ENCODE results near the gene B4GAT1. TPM values are rescaled to one million over a fixed set of nuclear protein-coding genes. Genes with fewer than 3 reads are reported as not detected.

The B4GAT1 gene
- total RNA-seq, 2 donors from 2014 or later: 7.7 to 12.9 TPM

DNA sequence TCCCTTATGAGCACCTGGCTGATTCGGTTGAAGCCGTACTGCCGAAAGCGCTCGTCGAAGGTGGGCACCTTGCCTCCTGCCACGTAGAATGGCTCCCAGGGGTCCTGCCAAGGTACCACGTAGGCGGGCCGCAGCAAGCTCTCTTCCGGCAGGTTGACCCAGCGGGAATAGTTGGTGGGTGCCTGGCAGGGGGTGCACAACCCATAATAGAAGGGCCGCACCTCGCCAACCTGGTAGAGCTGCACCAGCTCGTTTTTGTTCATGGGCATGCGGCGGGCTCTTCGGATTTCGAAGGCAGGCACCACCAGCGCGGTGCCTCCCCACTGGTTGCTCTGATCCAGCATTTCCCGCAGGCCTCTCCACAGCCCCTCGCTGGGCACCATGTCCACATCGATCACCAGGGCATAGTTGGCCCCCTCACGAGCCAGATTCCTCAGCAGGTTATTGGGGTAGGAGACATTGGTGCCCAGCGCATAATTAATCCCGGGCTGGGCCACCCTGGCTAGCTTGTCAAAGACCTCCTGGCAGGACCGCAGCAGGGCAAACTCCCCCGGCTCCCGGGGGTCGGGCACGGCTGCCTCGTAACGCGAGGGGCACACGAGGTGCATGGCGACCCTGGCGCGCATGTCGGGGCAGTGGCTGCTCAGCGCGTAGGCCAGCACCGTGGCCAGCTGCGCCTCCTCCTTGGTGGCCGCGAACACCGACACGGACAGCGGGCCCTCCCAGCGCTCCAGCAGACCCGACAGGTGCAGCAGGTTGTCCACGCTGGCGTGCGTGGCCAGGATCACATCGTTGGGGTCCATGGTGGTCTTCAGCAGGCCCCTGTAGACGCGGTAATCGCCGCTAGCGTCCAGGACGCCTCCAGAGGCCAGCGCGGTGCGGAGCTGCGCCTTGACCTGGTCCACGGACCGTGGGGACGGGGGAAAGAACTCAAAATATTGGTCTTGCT lies 679 bp downstream of the B4GAT1 start:
- no peaks in the 10 kb centered on the region for H3K27me3 Mint-ChIP-seq
- ATAC-seq (replicated peaks): no peak

DNA sequence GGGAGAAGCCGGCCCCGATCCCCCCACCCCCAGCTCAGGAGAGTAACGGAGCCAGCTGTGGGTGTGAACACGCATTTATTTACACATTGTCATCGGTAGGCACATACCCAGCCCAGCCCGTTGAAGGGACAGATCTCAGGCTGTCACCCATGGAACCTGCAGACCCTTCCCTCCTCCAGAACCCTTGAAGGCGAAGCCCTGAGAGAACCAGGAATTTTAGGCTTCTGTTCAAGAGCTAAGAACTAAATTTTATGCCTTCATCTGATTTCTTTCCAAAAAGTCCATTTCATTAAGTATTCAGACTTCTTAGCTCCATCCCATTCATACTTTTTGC lies 2.1 kb downstream of the B4GAT1 start:
- H3K4me1 Mint-ChIP-seq: peaks cover 17% of the 10 kb centered on the region
- peak; percentile 12 for ATAC-seq (replicated peaks)
- peak overlapping the region; percentile 98 for H3K27ac Mint-ChIP-seq
- peaks cover 44% of the 10 kb centered on the region for H3K36me3 Mint-ChIP-seq (ENCODE audit: low read depth)
- no peaks in the 10 kb centered on the region for H3K27me3 Mint-ChIP-seq
- peak overlapping the region; percentile 95 for H3K4me3 Mint-ChIP-seq
- H3K9me3 Mint-ChIP-seq: no peaks in the 10 kb centered on the region

More for the DNA sequence above, 679 bp downstream of the B4GAT1 start:
- Mint-ChIP-seq H3K4me3 (peak overlapping the region; percentile 95), H3K4me1 (peaks cover 17% of the 10 kb centered on the region), H3K9me3 (no peaks in the 10 kb centered on the region), H3K27ac (peak overlapping the region; percentile 98), H3K36me3 (ENCODE audit: low read depth) (peaks cover 30% of the 10 kb centered on the region)

DNA sequence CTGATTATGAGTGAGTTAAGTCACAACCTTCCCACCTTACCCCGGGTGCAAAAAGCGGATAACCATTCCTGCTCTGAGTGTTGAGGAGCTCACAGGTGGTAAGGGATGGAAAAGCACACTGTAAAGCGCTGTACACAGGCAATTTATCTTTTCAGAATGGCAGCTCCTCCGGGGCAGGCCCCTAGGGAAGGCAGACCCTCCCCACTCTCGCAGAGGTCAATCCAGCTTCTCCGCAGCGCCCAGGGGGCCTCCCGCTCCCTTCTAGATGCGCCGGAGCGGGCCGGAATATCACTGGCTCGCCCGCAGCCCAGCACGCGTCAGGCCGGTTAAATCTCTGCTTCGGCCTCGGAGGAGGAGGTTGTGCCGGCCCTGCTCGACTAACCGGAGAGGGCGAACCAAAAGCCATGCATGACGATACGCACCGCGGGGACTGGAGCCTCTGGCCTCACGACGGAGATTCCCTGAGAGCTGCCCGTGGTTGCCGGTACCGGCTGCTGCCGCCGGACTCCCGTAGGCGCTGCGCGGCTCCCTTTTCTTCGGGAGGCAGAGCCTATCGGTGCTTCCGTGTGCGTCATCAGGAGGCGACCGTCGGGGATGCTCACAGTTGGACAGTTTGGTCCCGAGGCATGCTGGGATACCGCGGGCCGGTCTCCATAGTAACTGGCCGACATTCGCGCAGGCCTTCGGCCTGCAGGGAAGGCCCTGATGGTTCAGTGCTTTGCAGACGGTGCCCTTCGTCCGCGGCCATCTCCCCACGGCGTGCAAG lies 2.7 kb downstream of the B4GAT1 start, which contains the start of gene BRMS1:
Gene BRMS1, minus strand, starts transcription at position 555 of the 766 bp plus-strand sequence. CDS start 2,870 bp downstream, outside the sequence.
- ATAC-seq (replicated peaks): peak; percentile 85
- no peaks in the 10 kb centered on the region for H3K9me3 Mint-ChIP-seq
- peaks cover 17% of the 10 kb centered on the region for H3K4me1 Mint-ChIP-seq
- peaks cover 49% of the 10 kb centered on the region for H3K36me3 Mint-ChIP-seq (ENCODE audit: low read depth)
- peak within 1 kb of the TSS; percentile 95 for H3K4me3 Mint-ChIP-seq
- H3K27ac Mint-ChIP-seq: peak within 1 kb of the TSS; percentile 98
- H3K27me3 Mint-ChIP-seq: no peaks in the 10 kb centered on the region

DNA sequence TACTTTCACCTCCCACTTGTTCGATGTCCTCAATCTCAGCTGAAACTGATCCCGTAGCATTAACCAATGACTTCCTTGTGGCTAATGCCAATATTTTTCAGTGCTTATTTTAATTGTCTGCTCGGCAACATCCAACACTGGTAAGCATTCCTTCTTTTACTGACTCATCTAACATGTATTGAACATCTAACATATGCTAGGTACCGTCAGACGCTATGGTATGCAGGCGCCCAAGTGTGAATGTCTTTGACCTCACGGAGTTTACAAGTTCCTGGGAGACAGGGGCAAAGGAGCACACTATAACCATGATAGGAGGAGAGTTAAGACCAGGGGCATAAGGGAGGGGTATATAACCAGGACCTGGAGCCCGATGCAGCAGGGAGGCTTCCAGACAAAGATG lies 4.3 kb downstream of the B4GAT1 start:
- H3K9me3 Mint-ChIP-seq: no peaks in the 10 kb centered on the region
- H3K4me3 Mint-ChIP-seq: peak overlapping the region; percentile 95
- H3K27me3 Mint-ChIP-seq: no peaks in the 10 kb centered on the region
- H3K27ac Mint-ChIP-seq: peak overlapping the region; percentile 98
- peaks cover 57% of the 10 kb centered on the region for H3K36me3 Mint-ChIP-seq (ENCODE audit: low read depth)
- ATAC-seq (replicated peaks): no peak
- H3K4me1 Mint-ChIP-seq: peaks cover 17% of the 10 kb centered on the region

DNA sequence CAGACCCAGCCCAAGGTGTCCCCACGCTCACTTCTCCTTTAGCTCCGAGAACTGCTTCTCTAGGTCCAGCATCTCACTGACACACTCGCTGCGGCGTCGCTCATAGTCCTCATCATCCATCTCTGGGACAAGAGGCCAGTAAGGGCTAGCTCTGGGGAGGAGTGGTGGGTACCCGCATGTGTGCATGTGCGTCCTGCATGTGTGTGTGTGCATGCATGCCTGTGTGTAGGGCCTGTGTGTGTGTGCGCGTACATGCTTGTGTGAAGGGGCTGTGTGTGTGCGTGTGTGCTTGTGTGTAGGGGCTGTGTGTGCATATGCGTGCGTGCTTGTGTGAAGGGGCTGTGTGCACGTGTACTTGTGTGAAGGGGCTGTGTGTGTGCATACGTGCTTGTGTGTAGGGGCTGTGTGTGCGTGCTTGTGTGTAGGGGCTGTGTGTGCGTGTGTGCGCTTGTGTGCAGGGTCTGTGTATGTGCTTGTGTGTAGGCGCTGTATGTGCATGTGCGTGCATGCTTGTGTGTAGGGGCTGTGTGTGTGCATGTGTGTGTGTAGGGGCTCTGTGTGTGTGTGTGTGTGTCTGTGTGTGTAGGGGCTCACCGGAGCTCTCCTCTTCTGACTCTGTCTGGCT lies 5.8 kb downstream of the B4GAT1 start:
- ATAC-seq (replicated peaks): no peak
- no peak overlapping the region for H3K4me3 Mint-ChIP-seq
- H3K27ac Mint-ChIP-seq: no peak overlapping the region
- no peaks in the 10 kb centered on the region for H3K9me3 Mint-ChIP-seq
- H3K36me3 Mint-ChIP-seq (ENCODE audit: low read depth): peaks cover 62% of the 10 kb centered on the region
- H3K4me1 Mint-ChIP-seq: peaks cover 18% of the 10 kb centered on the region
- H3K27me3 Mint-ChIP-seq: no peaks in the 10 kb centered on the region

DNA sequence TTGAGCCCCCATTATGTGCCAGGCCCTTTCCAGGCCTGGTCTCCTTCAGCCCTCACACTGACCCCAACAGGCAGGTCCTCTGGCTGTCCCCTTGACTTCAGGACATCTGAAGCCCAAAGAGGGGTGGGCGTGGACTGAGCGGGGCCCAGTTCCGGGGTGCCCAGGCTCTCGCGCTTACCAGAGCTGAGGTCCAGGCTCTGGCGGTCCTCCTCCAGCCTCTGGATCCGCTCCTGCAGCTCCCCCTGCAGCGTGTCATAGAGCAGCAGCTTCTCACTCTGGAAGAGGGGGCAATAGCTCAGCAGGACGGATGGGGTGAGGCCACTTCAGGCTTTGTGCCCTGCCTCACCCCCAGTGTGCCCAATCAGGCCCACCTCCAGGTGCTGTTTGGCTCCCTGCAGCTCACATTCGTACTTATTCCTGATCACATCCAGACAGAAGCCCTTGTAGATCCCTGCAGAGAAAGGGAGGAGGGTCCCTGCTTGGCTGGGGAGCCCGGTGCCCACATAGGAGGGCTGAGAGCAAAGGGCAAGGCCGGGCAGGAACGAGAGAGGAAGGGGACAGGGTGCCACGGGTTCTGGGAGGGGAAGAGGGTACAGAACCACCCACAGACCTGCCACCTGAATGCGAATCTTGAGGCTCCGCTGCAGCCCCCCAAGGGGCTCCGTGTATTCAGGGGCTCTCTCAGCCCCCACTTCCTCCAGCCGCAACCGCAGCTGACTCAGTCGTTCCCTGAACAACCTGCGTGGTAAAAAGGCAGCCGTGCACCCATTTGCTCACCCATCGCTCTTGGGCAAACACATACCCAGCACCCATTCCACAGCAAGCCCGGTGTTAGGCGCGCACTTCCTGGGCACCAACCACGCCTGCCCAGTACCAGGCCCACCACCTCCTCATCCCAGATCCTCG lies 6.6 kb downstream of the B4GAT1 start:
- Mint-ChIP-seq H3K4me3 (no peak overlapping the region), H3K4me1 (peaks cover 24% of the 10 kb centered on the region), H3K27ac (no peak overlapping the region), H3K27me3 (no peaks in the 10 kb centered on the region), H3K9me3 (no peaks in the 10 kb centered on the region), H3K36me3 (ENCODE audit: low read depth) (peaks cover 67% of the 10 kb centered on the region)
- no peak for ATAC-seq (replicated peaks)

DNA sequence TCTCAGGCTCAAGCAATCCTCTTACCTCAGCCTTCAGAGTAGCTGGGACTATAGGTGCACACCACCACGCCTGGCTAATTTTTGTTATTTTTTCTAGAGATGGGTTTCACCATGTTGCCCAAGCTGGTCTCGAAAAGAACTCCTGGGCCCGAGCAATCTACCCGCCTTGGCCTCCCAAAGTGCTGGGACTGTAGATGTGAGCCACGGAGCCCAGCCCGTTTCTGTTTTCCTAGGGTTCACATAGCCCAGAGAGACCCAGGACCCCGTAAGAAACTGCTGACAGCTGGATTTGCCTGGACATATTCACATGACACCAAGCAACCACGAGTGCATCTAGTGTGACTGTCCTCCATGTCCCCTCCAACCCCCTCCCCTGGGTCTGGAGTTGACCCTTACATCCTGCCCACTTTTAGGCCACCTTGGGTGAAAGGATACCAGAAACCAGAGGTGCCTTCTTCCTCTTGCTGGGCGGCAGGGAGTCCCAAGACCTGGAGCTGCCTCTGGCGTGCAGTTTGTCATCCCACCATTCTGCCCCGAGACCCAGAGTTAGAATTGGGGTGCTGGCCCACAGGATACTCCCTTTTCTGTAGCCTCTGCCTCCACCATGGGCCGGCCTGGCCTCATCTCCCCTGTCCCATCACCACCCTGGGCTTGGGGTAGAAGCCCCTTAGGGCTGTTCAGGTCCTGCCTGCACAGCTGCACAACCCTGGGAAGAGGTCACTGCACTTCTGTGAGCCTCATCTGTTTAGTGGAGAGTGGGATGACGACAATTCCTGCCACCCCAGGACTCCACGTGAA lies 7.5 kb downstream of the B4GAT1 start:
- Mint-ChIP-seq H3K36me3 (ENCODE audit: low read depth) (peaks cover 63% of the 10 kb centered on the region), H3K4me1 (peaks cover 24% of the 10 kb centered on the region)

DNA sequence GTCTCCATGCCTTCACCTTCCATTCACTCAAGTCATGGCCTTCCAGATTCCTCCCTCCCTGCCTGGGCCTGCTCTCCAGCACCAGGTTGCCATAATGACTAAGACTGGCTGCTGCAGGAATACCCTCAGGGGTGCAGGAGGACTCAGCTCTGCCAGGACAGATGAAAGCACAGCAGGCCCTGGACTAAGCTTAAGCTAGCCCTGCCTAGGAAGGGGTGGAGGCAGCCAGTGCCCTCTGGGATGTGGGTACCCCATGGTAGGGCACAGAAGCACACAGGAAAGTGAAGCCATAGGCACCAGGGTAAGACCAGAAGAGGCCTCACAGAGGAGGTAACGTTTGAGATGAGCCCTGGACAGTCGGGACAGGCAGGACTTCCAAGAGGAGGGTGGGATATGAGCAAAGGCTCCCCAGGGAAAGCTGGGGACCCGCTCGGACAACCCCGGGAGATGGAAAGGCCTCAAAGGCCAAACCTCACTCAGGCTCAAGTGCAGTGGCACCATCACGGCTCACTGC lies 8.2 kb downstream of the B4GAT1 start:
- peaks cover 24% of the 10 kb centered on the region for H3K4me1 Mint-ChIP-seq
- no peaks in the 10 kb centered on the region for H3K9me3 Mint-ChIP-seq
- H3K36me3 Mint-ChIP-seq (ENCODE audit: low read depth): peaks cover 60% of the 10 kb centered on the region
- H3K4me3 Mint-ChIP-seq: no peak overlapping the region
- H3K27ac Mint-ChIP-seq: peak overlapping the region; percentile 75
- no peak for ATAC-seq (replicated peaks)
- no peaks in the 10 kb centered on the region for H3K27me3 Mint-ChIP-seq

More for the DNA sequence above, 7.5 kb downstream of the B4GAT1 start:
- no peak for ATAC-seq (replicated peaks)
- Mint-ChIP-seq H3K27me3 (no peaks in the 10 kb centered on the region), H3K9me3 (no peaks in the 10 kb centered on the region), H3K27ac (no peak overlapping the region), H3K4me3 (no peak overlapping the region)

DNA sequence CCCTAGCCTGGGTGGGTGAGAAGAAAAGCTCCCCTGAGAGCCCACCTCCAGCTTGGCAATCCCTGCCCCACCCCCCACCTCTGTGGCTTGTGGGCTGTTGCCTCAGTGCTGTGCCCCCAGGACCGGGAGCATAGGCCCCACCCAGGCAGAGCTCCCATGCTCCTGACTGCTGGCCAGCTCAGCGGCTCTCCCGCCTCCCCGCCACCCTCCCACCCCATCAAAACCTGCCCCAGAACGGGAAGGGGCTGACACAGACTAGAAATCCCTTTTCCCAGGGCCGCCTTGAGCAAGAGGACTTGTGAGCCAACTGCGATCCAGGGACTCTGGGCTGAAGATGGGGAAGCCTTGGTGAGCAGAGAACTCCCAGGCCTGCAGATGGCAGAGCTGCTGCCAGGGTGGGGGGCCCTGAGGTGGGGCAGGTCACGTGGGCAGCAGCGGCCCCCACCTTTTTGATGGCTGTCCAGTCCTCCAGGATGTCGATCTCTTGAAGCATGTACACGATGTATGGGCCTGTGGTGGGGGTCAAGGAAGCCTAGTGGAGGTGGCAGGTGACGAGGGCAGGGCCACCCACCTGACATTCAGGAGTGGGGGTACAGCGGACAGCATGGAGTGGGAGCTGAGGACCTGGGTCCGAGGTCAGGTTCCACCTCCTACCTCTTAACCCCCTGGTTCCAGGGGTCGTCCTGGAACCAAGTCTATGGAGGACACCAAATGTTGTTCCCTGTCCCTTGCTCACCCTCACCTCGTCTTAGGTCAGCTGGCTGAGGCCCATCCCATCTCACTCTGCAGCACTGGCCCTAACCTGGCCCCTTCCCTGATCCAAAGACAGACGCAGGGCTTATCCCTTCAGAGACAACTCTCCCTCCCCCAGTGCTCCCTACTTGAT lies 8.9 kb downstream of the B4GAT1 start:
- no peaks in the 10 kb centered on the region for H3K9me3 Mint-ChIP-seq
- H3K36me3 Mint-ChIP-seq (ENCODE audit: low read depth): peaks cover 60% of the 10 kb centered on the region
- peak overlapping the region; percentile 75 for H3K27ac Mint-ChIP-seq
- no peak overlapping the region for H3K4me3 Mint-ChIP-seq
- ATAC-seq (replicated peaks): no peak
- peaks cover 21% of the 10 kb centered on the region for H3K4me1 Mint-ChIP-seq
- H3K27me3 Mint-ChIP-seq: no peaks in the 10 kb centered on the region

DNA sequence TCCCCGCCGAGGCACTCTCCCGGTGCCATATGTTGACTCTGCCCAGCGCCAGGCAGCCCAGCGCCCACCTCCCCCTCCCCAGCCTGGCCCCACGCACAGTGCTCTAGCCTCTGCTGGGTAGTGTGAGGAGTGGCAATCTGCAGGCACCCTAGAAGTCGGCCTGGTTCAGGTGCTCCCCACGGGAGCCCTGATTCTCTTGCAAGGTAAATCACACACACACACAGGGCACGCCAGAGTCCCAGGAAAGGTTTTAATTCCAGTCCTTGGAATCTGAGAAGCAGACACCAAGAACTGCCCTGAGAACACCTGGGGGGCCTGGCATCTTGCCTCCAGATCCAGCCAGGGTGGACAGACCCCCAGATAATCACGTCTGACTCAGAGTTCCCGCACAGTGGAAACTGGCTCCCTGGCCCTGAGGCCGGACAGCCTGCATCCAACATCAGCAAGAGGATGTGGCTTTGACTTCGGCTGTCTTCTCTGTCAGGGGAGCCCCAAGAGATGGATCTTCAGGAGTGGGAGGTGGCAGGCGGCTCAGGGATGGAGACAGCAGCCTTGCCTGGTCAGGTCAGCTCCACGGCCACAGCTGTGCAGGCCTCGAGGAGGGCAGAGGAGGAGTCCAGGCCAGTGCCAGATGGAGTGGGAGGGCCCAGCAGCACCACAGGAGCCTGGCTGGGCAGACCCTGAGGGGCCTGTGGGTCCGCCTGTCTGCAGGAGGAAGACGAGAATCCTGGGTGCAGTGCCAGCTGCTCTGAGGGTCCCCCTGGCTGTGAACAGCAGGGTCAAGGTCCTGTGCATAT lies 10.1 kb downstream of the B4GAT1 start:
- ATAC-seq (replicated peaks): no peak
- H3K9me3 Mint-ChIP-seq: no peaks in the 10 kb centered on the region
- H3K27me3 Mint-ChIP-seq: no peaks in the 10 kb centered on the region
- peaks cover 50% of the 10 kb centered on the region for H3K36me3 Mint-ChIP-seq (ENCODE audit: low read depth)
- H3K4me1 Mint-ChIP-seq: peaks cover 12% of the 10 kb centered on the region
- peak overlapping the region; percentile 92 for H3K27ac Mint-ChIP-seq
- H3K4me3 Mint-ChIP-seq: peak overlapping the region; percentile 73

DNA sequence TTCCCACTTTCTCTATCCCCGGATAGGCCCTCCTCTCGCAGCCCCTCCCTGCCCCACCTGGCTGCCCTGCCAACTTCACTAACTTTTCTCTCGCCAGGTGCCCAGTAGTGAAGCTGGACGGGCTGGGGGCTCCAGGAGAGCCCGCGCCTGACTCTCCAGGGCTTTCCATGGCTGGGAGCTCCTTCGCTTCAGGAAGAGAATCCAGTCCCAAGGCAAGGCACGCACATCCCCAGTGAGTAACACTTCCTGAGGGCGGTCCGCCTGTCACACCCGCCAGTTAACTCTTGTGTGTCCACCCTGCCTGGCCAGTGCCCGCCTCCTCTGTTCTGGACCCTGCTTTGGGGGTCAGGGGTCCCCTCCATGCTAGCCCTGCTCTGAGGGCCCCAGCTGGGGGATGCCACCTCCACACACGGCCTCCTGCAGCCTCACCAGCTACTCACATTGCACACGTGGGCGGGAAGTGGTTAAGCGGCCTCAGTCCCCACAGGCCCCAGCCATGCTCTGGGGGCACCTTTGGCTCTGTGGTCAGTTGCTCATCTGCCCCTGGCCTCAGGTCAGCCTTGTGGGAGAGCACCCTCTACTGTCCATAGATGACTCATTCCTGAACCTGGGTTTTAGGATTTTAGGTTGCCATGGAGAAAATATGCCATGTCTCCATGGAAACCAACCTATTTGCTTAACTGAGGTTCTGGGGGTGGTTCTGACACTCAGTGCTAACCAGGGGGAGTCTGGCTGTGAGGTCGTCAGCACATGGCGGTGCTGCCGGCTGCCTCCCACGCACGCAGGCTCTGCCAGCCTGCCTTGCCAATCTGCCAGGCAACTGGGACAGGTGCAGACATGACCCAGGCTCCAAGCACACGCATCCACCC lies 11.0 kb downstream of the B4GAT1 start, which contains the start of gene RIN1:
Gene RIN1, minus strand, starts transcription at position 201 of the 869 bp plus-strand sequence. Its CDS starts 32 bp downstream, at position 169.
- H3K27ac Mint-ChIP-seq: peak within 1 kb of the TSS; percentile 92

More for the DNA sequence above, 11.0 kb downstream of the B4GAT1 start, which contains the start of gene RIN1:
- no peaks in the 10 kb centered on the region for H3K9me3 Mint-ChIP-seq
- ATAC-seq (replicated peaks): peak; percentile 89
- peaks cover 12% of the 10 kb centered on the region for H3K4me1 Mint-ChIP-seq
- H3K27me3 Mint-ChIP-seq: no peaks in the 10 kb centered on the region
- peaks cover 42% of the 10 kb centered on the region for H3K36me3 Mint-ChIP-seq (ENCODE audit: low read depth)
- peak within 1 kb of the TSS; percentile 73 for H3K4me3 Mint-ChIP-seq

All from activated T-helper 17 cell treated with anti-CD3 and anti-CD28 coated beads, Interleukin-2, amount 50 U/mL, for 72 hours (primary cell).